ENCODE results near the gene FGF11. TPM values are rescaled to one million over a fixed set of nuclear protein-coding genes. Genes with fewer than 3 reads are reported as not detected.

FGF11 gene
- polyA plus RNA-seq, 3 donors = 2.2 TPM; not detected in 2

DNA sequence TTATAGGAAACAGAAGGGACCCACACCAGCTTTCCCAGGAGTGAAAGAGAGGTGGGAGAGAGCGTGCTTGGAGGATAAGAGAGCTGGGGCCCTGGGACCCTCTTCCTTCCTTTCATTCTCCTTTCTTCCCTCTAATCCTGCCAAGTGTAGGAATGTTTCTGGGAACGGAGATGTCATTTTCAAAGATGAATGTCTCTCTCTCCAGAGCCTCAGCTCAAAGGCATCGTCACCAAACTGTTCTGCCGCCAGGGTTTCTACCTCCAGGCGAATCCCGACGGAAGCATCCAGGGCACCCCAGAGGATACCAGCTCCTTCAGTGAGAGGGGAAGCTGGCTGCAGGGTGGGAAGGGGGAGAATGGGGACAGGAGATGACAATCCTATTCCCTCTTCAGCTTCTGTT, 2.0 kb downstream of the FGF11 start:
- Mint-ChIP-seq H3K27ac (no peak overlapping the region), H3K9me3 (peaks cover 0 to 23% (median 11%) of the 10 kb centered on the region in 7 donors), H3K27me3 (ENCODE audit: low read depth in 3 of 3) (peaks cover 68 to 89% (median 80%) of the 10 kb centered on the region in 3 donors), H3K4me3 (peak overlapping the region in 1 of 2 donors; percentile 84), H3K4me1 (peaks cover 53% of the 10 kb centered on the region), H3K36me3 (peaks cover 19% of the 10 kb centered on the region in 2 donors)
- peaks cover 0 to 18% of the 10 kb centered on the region in 2 donors for H3K9me3 ChIP-seq (replicated peaks in 1 of 2; ENCODE audit: control insufficient read depth in 1 of 2, insufficient read depth in 1 of 2, low read length in 2 of 2)
- no peak overlapping the region for H3K4me2 ChIP-seq (replicated peaks; ENCODE audit: extremely low read depth, low read length, poor library complexity, severe bottlenecking)
- no peak overlapping the region for H2AFZ ChIP-seq (ENCODE audit: insufficient read depth, low read depth, low read length, poor library complexity, severe bottlenecking)
- no peak overlapping the region for H3K27ac ChIP-seq (ENCODE audit: low read depth in 1 of 2, low read length in 2 of 2)
- no peak for TF ChIP-seq CTCF (IDR thresholded peaks at IDR 0.05)
- no peaks in the 10 kb centered on the region for H3K36me3 ChIP-seq (replicated peaks in 1 of 2; ENCODE audit: control insufficient read depth in 1 of 2, insufficient read depth in 2 of 2, low read length in 2 of 2)
- peaks cover 29% of the 10 kb centered on the region for H4K20me1 ChIP-seq (ENCODE audit: insufficient read depth, low read length)
- intact Hi-C loops (cut with micrococcal nuclease) = no loop called here
- no peak overlapping the region for H3K9ac ChIP-seq (ENCODE audit: insufficient read depth, low read length, poor library complexity, severe bottlenecking)
- H3K4me1 ChIP-seq (ENCODE audit: control insufficient read depth in 1 of 2, insufficient read depth in 2 of 2, low read length in 2 of 2) = peaks cover 53 to 60% of the 10 kb centered on the region in 2 donors
- DNase-seq = no peak
- WGBS (ENCODE audit: insufficient coverage) = no CpG with 5 or more reads among the region's 7 CpGs
- no peak overlapping the region for H3K4me3 ChIP-seq (replicated peaks in 1 of 3; ENCODE audit: low read depth in 2 of 3, low read length in 3 of 3)
- H3K79me2 ChIP-seq (ENCODE audit: insufficient read depth, low read length) = peaks cover 3% of the 10 kb centered on the region
- H3K27me3 ChIP-seq (ENCODE audit: control insufficient read depth in 2 of 2, insufficient read depth in 2 of 2, low read length in 2 of 2) = peaks cover 37 to 77% of the 10 kb centered on the region in 2 donors

- no peak overlapping the region for H2AFZ ChIP-seq (ENCODE audit: insufficient read depth, low read depth, low read length, poor library complexity, severe bottlenecking)
- Mint-ChIP-seq H3K4me1 (peaks cover 49% of the 10 kb centered on the region), H3K4me3 (peak overlapping the region in 1 of 2 donors; percentile 84), H3K9me3 (peaks cover 0 to 25% (median 14%) of the 10 kb centered on the region in 7 donors), H3K36me3 (peaks cover 20 to 21% of the 10 kb centered on the region in 2 donors), H3K27ac (no peak overlapping the region), H3K27me3 (ENCODE audit: low read depth in 3 of 3) (peaks cover 76 to 96% (median 89%) of the 10 kb centered on the region in 3 donors)
- no peak overlapping the region for H3K4me3 ChIP-seq (replicated peaks in 1 of 3; ENCODE audit: low read depth in 2 of 3, low read length in 3 of 3)
- no peak overlapping the region for H3K9ac ChIP-seq (ENCODE audit: insufficient read depth, low read length, poor library complexity, severe bottlenecking)
- intact Hi-C loops (cut with micrococcal nuclease) = no loop called here
- no peaks in the 10 kb centered on the region for H3K79me2 ChIP-seq (ENCODE audit: insufficient read depth, low read length)
- H3K9me3 ChIP-seq (replicated peaks in 1 of 2; ENCODE audit: control insufficient read depth in 1 of 2, insufficient read depth in 1 of 2, low read length in 2 of 2) = peaks cover 0 to 21% of the 10 kb centered on the region in 2 donors
- no peak for TF ChIP-seq CTCF (IDR thresholded peaks at IDR 0.05)
- peaks cover 21% of the 10 kb centered on the region for H4K20me1 ChIP-seq (ENCODE audit: insufficient read depth, low read length)
- no peaks in the 10 kb centered on the region for H3K36me3 ChIP-seq (replicated peaks in 1 of 2; ENCODE audit: control insufficient read depth in 1 of 2, insufficient read depth in 2 of 2, low read length in 2 of 2)
- WGBS (ENCODE audit: insufficient coverage) = no CpG with 5 or more reads among the region's 2 CpGs
- H3K4me1 ChIP-seq (ENCODE audit: control insufficient read depth in 1 of 2, insufficient read depth in 2 of 2, low read length in 2 of 2) = peaks cover 48 to 56% of the 10 kb centered on the region in 2 donors
- no peak for DNase-seq
- H3K27me3 ChIP-seq (ENCODE audit: control insufficient read depth in 2 of 2, insufficient read depth in 2 of 2, low read length in 2 of 2) = peaks cover 46 to 86% of the 10 kb centered on the region in 2 donors
- H3K27ac ChIP-seq (ENCODE audit: low read depth in 1 of 2, low read length in 2 of 2) = no peak overlapping the region
- no peak overlapping the region for H3K4me2 ChIP-seq (replicated peaks; ENCODE audit: extremely low read depth, low read length, poor library complexity, severe bottlenecking)
Measured at GRCh38 chr17:7442142-7442541, 2.8 kb downstream of the FGF11 start.

Measured in CD14-positive monocyte (primary cell).